ENCODE data around the gene PPP2R1B.

PPP2R1B gene

DNA sequence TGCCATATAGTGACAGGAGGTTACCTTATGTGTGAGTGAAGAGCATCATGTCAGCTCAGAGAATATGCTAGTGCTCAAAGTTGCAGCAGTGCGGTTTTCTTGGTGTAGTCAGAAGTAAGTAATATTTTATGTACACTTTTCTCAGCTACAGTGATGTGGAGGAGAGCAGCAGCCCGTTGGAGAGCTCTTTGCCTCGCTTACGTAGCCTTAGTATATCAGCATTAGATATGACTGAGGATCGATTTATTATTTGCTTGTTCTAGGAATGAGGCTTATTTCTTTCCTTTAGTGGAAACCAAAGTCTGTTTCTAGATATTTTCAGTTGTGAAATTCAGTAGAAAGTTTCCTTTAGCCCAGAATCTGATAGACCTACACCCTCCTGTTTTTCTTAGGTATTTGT is 63.6 kb downstream of the PPP2R1B start:
- no peaks in the 10 kb centered on the region for H3K79me2 ChIP-seq (ENCODE audit: insufficient read depth, low read length)
- H3K9me2 ChIP-seq (replicated peaks; ENCODE audit: insufficient read depth, low read length) = no peaks in the 10 kb centered on the region
- no peak overlapping the region for H3K4me2 ChIP-seq (ENCODE audit: low read depth, low read length, poor library complexity, severe bottlenecking)
- no peak overlapping the region for H3K9ac ChIP-seq (ENCODE audit: low read length)
- no peak overlapping the region for H2AFZ ChIP-seq (ENCODE audit: low read depth, low read length, severe bottlenecking)
- no peaks in the 10 kb centered on the region for H3F3A ChIP-seq (ENCODE audit: insufficient read depth)
- no peak overlapping the region for H3K27ac ChIP-seq (ENCODE audit: low read depth, low read length)
- H3K9me3 ChIP-seq (ENCODE audit: insufficient read depth, low read length) = no peaks in the 10 kb centered on the region
- H3K4me3 ChIP-seq (ENCODE audit: insufficient read depth, low read length, poor library complexity, severe bottlenecking) = no peak overlapping the region
- no peaks in the 10 kb centered on the region for H3K36me3 ChIP-seq (ENCODE audit: low read length)
- no peaks in the 10 kb centered on the region for H3K27me3 ChIP-seq (ENCODE audit: low read length)
- no peaks in the 10 kb centered on the region for H4K20me1 ChIP-seq (ENCODE audit: low read depth, low read length)
- no peak for TF ChIP-seq EZH2phosphoT487 (conservative IDR thresholded peaks at IDR 0.05; ENCODE audit: low read length)
- TF ChIP-seq, protein P1, sequence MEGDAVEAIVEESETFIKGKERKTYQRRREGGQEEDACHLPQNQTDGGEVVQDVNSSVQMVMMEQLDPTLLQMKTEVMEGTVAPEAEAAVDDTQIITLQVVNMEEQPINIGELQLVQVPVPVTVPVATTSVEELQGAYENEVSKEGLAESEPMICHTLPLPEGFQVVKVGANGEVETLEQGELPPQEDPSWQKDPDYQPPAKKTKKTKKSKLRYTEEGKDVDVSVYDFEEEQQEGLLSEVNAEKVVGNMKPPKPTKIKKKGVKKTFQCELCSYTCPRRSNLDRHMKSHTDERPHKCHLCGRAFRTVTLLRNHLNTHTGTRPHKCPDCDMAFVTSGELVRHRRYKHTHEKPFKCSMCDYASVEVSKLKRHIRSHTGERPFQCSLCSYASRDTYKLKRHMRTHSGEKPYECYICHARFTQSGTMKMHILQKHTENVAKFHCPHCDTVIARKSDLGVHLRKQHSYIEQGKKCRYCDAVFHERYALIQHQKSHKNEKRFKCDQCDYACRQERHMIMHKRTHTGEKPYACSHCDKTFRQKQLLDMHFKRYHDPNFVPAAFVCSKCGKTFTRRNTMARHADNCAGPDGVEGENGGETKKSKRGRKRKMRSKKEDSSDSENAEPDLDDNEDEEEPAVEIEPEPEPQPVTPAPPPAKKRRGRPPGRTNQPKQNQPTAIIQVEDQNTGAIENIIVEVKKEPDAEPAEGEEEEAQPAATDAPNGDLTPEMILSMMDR (IDR thresholded peaks at IDR 0.05; ENCODE audit: insufficient read depth, low read length, poor library complexity, severe bottlenecking) = no peak

DNA sequence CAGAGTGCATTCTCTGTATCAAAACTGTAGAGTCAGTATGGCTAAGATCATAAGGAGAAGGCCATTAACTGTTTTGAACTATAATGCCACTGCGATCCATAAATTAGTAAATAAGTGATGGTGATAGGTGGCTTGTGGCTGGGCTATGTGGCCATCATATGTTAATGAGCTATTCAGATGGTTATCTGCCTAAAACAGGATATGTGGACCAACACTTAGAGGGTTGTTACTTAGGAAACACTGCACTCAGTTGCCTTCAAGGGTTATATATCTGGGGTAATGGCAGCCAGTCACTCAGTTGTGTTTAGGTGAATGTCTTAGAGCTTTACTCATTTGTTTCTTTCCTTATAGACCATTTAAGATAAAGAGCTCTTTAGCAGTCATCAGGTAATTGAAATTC is 66.0 kb downstream of the PPP2R1B start:
- H3K9ac ChIP-seq (ENCODE audit: low read length) = no peak overlapping the region
- no peaks in the 10 kb centered on the region for H3K36me3 ChIP-seq (ENCODE audit: low read length)
- H3K9me2 ChIP-seq (replicated peaks; ENCODE audit: insufficient read depth, low read length) = no peaks in the 10 kb centered on the region
- no peaks in the 10 kb centered on the region for H3K9me3 ChIP-seq (ENCODE audit: insufficient read depth, low read length)
- no peaks in the 10 kb centered on the region for H3K27me3 ChIP-seq (ENCODE audit: low read length)
- H2AFZ ChIP-seq (ENCODE audit: low read depth, low read length, severe bottlenecking) = no peak overlapping the region
- no peak overlapping the region for H3K27ac ChIP-seq (ENCODE audit: low read depth, low read length)
- H3K79me2 ChIP-seq (ENCODE audit: insufficient read depth, low read length) = no peaks in the 10 kb centered on the region
- no peak overlapping the region for H3K4me3 ChIP-seq (ENCODE audit: insufficient read depth, low read length, poor library complexity, severe bottlenecking)
- no peaks in the 10 kb centered on the region for H4K20me1 ChIP-seq (ENCODE audit: low read depth, low read length)
- no peak overlapping the region for H3K4me2 ChIP-seq (ENCODE audit: low read depth, low read length, poor library complexity, severe bottlenecking)
- TF ChIP-seq, protein P1 (IDR thresholded peaks at IDR 0.05; ENCODE audit: insufficient read depth, low read length, poor library complexity, severe bottlenecking) = no peak
- no peak for TF ChIP-seq EZH2phosphoT487 (conservative IDR thresholded peaks at IDR 0.05; ENCODE audit: low read length)
- no peaks in the 10 kb centered on the region for H3F3A ChIP-seq (ENCODE audit: insufficient read depth)

DNA sequence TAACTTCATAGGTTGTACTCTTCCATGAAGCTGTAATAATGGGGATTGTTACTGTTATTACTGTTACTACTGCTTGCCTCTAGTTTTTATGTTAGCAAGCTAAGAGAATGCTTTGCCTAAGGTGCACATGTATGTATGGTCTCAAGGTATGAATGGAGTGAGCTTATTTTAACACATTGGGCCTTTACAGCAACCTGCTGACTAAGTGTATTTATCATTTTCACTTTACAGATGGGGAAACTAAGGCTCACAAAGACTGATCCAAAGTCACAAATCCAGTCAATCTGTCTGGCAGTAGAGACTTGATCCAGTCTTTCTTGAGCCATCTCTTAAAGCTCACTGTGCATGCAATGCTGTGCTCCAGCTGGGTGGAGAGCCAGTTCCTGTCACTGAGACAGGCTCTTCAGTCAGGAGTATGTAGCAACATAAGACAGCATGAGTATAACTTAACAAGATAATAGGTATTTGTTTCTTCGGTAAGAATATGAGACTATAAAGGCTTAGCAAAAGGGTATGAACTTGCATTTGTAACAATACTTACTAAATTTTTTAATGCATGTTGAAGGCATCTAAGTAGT is 66.5 kb downstream of the PPP2R1B start:
- Histone ChIP-seq H3K79me2 (ENCODE audit: insufficient read depth, low read length) (no peaks in the 10 kb centered on the region), H3K27ac (ENCODE audit: low read depth, low read length) (no peak overlapping the region), H3K4me3 (ENCODE audit: insufficient read depth, low read length, poor library complexity, severe bottlenecking) (no peak overlapping the region), H4K20me1 (ENCODE audit: low read depth, low read length) (no peaks in the 10 kb centered on the region), H3K9me3 (ENCODE audit: insufficient read depth, low read length) (no peaks in the 10 kb centered on the region), H3K36me3 (ENCODE audit: low read length) (no peaks in the 10 kb centered on the region), H3K4me2 (ENCODE audit: low read depth, low read length, poor library complexity, severe bottlenecking) (no peak overlapping the region), H3K9me2 (replicated peaks; ENCODE audit: insufficient read depth, low read length) (no peaks in the 10 kb centered on the region), H3K9ac (ENCODE audit: low read length) (no peak overlapping the region), H2AFZ (ENCODE audit: low read depth, low read length, severe bottlenecking) (no peak overlapping the region), H3F3A (ENCODE audit: insufficient read depth) (no peaks in the 10 kb centered on the region), H3K27me3 (ENCODE audit: low read length) (no peaks in the 10 kb centered on the region)
- TF ChIP-seq, protein P1 (IDR thresholded peaks at IDR 0.05; ENCODE audit: insufficient read depth, low read length, poor library complexity, severe bottlenecking) = no peak

Data from SU-DHL-6 (cell line).